Measurements from ENCODE around the gene CIITA.

DNA sequence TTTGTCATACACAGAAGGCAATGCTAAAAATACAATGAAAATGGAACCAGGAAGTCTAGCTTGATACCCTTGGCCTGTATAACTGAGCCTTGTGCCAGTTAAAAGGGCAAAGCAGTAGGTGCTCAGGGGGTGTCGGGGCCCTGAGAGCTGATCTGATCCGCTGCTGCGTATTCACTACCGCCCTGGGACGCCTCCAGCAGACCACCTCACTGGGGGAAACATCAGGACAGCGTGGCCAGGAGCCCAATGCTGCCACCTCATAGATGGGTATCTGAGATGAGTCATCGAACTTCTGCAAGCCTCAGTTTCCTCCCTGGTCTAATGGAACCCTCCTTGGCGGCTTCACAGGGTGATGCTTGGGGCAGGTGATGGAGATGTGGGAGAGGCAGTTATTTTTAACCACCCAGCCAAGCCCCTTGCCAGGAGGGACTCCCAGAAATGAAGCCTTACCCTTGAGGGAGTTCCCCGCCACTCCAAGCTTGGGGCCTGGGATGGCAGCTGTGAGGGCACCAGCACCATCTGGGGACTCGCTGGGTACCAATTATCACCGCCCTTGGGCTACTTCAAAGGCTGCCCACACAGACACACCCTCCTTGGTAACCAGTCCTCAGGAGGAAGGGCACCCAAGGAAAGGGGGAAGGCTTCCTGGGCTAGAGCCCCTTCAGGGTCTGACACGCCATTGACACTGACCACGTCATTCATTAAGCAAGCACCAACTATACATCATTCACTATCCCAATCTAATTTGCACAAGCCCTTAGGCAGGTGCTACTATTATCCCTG, 57.5 kb downstream of the CIITA start:
- TF ChIP-seq ZNF263 (CRISPR knock-in tag; IDR thresholded peaks at IDR 0.05; ENCODE audit: borderline replicate concordance): no peak
- TF ChIP-seq, protein P1, sequence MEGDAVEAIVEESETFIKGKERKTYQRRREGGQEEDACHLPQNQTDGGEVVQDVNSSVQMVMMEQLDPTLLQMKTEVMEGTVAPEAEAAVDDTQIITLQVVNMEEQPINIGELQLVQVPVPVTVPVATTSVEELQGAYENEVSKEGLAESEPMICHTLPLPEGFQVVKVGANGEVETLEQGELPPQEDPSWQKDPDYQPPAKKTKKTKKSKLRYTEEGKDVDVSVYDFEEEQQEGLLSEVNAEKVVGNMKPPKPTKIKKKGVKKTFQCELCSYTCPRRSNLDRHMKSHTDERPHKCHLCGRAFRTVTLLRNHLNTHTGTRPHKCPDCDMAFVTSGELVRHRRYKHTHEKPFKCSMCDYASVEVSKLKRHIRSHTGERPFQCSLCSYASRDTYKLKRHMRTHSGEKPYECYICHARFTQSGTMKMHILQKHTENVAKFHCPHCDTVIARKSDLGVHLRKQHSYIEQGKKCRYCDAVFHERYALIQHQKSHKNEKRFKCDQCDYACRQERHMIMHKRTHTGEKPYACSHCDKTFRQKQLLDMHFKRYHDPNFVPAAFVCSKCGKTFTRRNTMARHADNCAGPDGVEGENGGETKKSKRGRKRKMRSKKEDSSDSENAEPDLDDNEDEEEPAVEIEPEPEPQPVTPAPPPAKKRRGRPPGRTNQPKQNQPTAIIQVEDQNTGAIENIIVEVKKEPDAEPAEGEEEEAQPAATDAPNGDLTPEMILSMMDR (IDR thresholded peaks at IDR 0.05 in 2 of 3, conservative IDR thresholded peaks at IDR 0.05 in 1 of 3; ENCODE audit: insufficient read depth in 2 of 3, low read depth in 1 of 3, low read length in 3 of 3): no peak
- TF ChIP-seq KLF13 (tag; IDR thresholded peaks at IDR 0.05; ENCODE audit: borderline replicate concordance, low read depth): no peak
- no peak for TF ChIP-seq NFYB (IDR thresholded peaks at IDR 0.05; ENCODE audit: extremely low read depth, insufficient read length)
- no peak for TF ChIP-seq ZNF717 (CRISPR knock-in tag; IDR thresholded peaks at IDR 0.05)
- no peak for TF ChIP-seq POLR2A (conservative IDR thresholded peaks at IDR 0.05)
